Measurements from ENCODE around the gene MVP.

GRCh38 chr16:29807426-29808218 is 12.6 kb upstream of the MVP start:
- peak; percentile 73 for TF ChIP-seq CTCF (conservative IDR thresholded peaks at IDR 0.05; ENCODE audit: low read length)
- no peak for TF ChIP-seq EZH2phosphoT487 (IDR thresholded peaks at IDR 0.05; ENCODE audit: borderline replicate concordance, low read depth, low read length)

All from OCI-LY7 (cell line).